ENCODE data around the gene SNAPC2. TPM values are rescaled to one million over a fixed set of nuclear protein-coding genes. Genes with fewer than 3 reads are reported as not detected.
"Not testable (repeated sequence)": the region's sequence is repeated elsewhere in the genome, so short reads cannot be mapped to it uniquely, and the experiment has no call there.

SNAPC2 gene
- total RNA-seq, 1 donor from 2014 or later: 17.8 TPM

- no peak for DNase-seq (ENCODE audit: low spot score)
These were observed 1.3 kb downstream of the SNAPC2 start for GRCh38 chr19:7921302-7921966.

DNA sequence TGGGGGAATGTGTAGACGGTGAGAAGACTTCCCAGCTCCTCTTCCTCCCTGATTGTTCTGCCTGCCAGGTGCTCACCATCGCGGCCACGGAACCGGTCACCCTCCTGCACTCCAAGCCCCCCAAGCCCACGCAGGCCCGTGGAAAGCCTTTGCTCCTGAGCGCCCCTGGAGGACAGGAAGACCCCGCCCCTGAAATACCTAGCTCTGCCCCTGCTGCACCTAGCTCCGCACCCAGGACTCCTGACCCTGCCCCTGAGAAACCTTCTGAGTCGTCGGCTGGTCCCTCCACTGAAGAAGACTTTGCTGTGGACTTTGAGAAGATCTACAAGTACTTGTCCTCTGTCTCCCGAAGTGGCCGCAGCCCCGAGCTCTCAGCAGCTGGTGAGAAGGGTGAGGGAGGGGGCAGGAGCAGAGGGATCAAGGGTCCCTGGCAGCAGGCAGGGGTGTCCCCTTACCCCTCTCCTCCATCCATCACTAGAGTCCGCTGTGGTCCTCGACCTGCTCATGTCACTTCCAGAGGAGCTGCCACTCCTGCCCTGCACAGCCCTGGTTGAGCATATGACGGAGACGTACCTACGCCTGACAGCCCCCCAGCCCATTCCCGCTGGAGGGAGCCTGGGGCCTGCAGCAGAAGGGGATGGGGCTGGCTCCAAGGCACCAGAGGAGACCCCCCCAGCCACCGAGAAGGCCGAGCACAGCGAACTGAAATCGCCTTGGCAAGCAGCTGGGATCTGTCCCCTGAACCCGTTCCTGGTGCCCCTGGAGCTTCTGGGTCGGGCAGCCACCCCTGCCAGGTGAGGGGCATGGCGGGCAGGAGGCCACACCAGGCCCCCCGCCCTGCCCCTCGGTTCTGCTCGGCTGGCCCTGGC is 2.1 kb downstream of the SNAPC2 start:
- DNase-seq (ENCODE audit: low spot score): no peak

DNA sequence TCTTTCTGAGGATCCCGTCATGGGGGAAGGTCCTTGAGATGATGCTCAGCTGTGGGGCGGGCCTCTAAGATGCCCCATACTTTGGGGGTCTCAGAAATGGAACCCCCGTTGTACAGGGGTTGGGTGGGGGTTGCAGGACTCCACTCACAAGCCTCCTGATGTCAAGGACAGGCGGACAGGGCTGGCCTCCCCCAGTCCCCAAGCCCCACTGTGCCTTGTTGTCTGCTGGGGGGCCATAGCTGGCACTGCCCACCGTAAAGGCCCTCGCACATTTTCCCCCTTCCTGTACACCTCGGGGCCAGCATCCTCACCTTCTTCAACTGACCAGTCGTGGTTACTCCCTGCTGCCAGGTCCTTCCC is 2.7 kb downstream of the SNAPC2 start:
- no peak for DNase-seq (ENCODE audit: low spot score)

GRCh38 chr19:7923295-7924191 is 3.4 kb downstream of the SNAPC2 start:
- DNase-seq (ENCODE audit: low spot score): no peak

GRCh38 chr19:7924241-7924640 is 4.1 kb downstream of the SNAPC2 start:
- DNase-seq (ENCODE audit: low spot score): no peak

DNA sequence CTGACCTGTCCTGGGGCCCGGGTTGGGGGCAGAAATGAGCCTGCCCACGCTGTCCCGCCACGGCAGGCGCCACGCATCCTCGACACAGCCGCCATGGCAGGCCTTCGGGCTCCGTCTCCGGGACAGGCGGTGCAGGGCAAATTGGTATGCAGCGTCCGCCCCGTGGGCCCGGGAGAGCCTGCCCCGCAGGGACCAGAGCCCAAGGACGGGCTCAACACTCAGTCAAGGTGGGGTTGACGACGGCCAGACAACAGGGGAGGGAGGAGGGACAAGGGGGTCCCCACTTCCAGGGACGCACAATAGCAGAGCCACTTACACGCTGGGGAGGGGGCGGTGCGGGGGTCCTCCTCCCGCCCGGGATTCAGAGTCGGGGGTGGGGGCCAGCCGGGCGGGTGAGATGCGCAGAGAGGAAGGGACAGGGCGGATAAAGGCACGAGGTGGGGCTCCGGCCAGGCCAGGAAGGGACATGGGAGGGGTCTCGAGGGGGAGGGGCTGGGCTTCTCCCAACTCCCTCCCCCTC is 4.6 kb downstream of the SNAPC2 start:
- DNase-seq (ENCODE audit: low spot score): no peak

DNA sequence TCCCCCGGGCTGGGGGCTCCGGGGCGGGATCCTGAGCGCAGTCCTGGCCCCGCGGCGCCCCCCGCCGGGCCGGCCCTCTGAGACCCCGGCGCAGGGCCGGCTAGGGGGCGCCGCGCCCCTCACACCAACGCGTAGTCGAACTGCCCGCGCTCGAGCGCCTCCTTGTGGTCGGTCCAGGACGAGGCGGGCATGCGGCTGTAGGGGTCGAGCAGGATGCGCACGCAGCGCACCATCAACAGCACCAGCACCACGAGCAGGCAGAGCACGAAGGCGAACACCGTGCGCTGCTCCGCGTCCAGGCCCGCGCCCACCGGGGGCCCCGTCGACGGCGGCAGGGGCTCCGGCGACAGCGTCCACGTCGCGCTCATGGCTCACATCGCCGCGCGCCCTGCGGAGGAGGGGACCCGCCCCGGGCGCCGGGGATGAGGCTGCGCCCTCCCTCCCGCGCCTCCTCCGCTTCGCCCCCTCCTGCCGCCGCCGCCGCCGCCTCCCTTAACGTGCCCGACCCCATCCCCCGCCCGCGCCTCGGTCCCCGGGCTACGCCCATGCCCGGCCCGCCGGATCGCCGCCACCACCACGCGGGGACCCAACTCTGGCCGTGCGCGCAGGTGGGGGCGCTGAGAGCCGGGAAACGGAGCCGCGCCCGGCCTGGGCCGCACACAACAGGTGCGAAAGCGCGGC is 5.2 kb downstream of the SNAPC2 start:
- DNase-seq (ENCODE audit: low spot score): no peak

DNA sequence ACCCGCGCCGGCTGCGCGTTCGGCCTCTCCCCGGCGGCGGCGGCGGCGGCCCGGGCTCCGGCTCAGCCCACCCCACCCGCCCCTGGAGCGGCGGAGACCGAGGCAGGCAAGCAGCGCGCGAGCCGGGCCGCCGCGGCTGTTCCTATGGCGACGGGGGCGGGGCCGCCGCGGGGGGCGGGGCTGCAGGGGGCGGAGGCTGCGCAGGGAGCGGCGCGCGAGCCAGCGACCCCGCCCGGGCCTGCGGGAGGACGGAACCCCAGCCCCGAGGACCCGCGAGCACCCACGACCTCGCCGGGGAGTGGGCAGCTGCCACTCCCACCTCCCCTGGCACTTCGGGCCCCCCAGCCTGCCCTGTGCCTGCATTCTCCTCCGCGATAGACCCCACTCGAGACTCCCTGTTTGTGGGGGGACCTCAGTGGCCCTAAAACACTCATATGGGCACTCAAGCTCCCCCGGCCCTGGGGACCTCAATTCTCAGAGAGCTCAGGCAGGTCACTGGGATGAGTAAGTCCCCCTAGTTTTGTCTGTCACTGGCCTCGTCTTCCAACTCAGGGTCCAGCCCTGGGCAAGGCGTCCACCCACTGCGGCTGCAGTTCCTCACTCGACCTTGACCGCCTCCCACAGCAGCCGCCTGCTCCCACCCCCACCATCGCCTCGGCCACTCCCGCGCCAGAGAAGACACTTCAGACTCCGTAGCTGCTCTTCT is 6.0 kb downstream of the SNAPC2 start, which contains the start of gene CTXN1:
Gene CTXN1, minus strand, starts transcription at position 115 of the 706 bp plus-strand sequence. CDS start 597 bp downstream, outside the sequence.
- DNase-seq (ENCODE audit: low spot score): no peak

DNA sequence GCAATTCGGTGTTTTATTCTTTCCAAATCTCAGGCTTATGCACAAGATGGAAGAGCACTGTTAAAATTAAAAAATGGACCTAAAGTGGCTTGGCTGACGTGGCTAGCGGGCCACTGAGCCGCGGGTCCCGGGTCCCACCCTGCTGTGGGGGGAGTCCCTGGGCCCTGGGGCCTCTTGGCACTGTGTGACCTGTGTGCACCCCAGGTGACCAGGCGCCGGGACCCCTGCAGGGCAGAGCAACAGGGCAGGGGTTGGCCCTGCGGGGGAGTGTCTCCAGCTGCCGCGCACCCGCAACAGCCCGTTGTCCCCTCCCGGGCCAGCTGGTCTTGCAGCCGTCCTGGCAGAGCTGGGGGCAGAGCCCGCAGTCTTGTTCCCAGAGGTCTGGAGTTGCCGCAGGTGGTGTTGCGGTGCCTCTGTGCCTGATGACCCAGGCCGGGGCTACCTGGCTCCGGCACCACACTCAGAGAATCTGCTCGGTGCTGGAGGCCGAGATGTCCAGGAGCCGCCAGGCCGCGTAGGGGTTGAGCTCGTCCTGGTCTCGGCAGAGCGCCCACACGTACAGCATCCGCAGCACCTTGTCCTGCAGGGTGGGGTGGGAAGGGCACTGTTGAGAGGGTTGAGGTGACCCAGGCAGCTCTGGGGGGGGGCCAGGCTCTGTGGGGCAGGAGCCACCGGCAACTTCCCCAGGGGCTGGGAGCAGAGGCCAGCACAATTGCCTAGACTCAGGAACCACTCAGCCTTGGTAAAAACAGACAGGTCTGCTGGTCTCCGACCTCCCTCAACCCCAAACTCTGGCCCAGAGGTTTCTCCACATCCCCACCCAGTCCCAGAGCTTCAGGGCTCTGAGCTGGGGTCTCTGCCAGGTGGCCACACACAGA is 6.8 kb downstream of the SNAPC2 start:
- no peak for DNase-seq (ENCODE audit: low spot score)

- no peak for DNase-seq (ENCODE audit: low spot score)
These were observed 7.6 kb downstream of the SNAPC2 start for GRCh38 chr19:7927605-7928333.

GRCh38 chr19:7928334-7928706 is 8.2 kb downstream of the SNAPC2 start:
- DNase-seq (ENCODE audit: low spot score): no peak

DNA sequence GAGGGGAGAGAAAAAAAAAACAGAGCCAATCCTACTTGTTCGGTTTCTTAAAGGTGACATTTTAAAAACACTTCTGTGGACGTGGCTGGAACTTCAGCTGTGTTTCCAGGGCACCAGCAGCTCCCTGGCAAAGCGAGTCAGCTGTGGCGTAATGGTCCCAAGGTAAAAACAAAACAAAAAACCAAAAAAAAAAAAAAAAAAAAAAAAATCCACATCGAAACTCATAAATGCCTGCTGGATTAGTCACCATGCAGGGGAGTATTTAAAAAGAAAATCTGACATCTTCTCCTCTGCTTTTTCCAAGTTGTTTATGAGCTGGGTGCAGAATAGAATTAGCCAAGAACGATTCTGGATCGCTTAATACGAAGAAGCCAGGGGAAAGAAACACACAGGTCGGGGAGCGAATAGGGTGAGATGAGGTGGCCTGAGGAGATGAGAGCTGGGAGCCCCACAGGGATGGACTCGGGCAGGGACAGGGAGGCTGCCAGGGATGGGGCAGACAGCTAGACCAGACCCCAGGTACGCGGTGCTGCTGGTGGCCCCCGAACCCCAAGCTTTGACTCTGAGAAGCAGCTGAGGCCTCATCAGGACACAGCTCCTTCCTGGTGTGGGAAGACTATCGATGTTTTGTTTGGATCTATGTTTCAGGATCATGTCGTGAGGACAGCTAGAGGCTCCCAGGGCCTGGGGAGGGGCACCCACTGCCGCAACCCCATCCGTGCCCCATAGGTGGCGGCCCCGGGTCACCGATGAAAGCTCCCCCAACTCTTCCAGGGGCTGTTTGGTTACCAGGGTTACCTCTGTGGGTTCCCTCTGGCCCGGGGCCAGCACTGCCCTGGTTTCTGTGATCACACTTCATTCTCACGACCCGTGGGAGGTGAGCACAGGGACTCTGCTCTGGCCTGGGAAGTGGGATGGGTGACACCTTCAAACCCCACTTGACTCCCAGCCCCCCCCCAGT is 8.9 kb downstream of the SNAPC2 start:
- no peak for DNase-seq (ENCODE audit: low spot score)

DNA sequence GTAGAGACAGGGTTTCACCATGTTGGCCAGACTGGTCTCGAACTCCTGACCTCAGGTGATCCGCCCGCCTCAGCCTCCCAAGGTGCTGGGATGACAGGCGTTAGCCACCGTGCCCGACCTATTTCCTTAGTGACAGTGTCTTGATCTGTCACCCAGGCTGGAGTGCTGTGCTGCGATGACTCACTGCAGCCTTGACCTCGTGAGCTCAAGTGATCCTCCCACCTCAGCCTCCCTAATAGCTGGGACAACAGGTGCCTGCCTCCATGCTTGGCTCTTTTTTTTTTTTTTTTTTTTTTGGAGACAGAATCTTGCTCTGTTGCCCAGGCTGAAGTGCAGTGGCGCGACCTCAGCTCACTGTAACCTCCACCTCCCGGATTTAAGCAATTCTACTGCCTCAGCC is 9.9 kb downstream of the SNAPC2 start:
- not testable (repeated sequence) for DNase-seq (ENCODE audit: low spot score)

DNA sequence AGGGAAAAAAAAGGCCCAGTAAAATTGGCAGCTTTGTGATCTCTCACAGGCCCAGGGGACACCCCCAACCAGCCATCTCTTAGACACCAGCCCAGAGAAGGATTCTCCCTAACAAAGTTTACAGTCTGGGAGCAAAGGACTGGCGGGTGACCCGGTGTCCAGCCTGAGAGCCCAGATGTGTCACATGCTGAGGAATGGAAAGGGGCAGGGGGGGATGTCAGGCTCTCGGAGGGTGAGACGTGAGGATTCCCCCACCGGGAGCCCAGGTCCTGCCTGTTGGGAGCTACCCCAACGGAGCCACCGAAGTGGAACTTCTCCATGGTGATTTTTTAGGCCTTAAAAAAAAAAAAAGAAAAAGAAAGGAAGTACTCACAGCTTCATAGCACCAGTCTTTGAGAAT is 10.6 kb downstream of the SNAPC2 start:
- DNase-seq (ENCODE audit: low spot score): no peak

DNA sequence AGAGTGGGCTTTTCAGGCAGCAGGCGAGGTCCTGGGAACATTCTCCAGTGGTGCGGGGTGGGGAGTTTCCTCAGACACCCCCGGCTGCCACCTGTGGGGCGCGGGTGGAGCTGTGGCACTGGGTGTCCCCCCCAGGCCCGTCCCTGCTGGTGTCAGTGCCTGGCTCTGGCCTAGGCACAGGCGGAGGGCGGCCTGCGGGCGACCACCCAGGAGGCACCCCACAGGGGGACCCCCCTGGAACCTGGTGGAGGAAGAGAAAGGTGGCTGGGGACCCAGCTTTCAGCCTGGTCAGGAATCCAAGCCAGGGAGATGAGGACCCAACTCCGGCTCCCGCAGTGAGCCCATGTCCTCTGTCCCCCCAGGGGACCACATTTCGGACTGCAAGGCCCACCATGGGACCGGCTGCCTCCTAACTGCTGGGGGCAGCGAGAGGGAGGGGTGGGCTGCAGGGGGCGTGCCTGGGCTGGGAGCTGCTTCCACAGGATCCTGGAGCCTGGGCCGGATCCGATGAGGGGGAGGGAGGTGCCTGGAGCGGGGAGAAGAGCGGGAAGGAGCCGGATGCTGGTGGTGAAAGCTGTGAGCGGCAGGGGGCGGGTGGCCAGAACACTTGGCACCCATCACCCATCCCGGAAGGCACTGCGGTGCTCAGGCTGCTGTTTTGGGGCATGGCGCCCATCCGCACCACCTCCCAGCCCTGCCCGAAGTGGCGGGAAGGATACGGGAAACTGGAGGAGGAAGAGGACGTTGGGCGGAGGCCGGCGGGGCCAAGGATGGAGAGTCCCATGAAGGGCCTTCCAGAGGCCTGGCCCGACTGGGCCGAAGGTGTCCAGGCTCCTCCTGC is 11.3 kb downstream of the SNAPC2 start:
- no peak for DNase-seq (ENCODE audit: low spot score)

DNA sequence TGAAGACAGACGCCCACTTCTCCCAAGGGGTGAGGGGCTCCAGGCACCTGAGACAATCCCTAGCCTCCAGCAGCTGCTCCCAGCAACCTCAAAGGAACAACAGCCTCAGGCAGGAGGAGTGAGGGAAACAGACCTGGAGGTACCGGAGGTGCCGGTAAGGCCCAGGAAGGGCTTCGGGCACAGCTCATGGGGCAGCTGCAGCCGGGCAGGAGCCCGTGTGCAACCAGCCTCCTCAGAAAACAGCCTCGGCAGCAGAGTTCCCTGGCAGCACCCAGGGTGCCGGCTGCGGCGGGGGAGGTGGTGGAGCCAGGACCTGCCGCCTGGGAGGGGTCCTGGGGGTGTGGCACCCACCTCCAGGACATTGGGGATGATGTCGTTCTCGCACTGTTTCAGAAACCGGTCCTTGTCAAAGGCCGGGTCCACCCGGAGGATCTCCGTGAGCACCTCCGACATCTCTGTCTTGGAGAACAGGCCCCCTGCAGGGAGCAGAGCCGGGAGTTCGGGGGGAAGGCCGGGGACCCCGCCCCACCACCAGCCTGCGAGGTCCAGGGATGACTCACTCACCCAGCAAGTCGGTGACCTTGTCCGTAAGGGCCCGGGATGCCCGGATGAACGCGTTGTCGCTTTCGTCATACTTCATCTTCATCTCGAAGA is 12.3 kb downstream of the SNAPC2 start:
- DNase-seq (ENCODE audit: low spot score): no peak
